ENCODE measurements around the gene RASSF7.

DNA sequence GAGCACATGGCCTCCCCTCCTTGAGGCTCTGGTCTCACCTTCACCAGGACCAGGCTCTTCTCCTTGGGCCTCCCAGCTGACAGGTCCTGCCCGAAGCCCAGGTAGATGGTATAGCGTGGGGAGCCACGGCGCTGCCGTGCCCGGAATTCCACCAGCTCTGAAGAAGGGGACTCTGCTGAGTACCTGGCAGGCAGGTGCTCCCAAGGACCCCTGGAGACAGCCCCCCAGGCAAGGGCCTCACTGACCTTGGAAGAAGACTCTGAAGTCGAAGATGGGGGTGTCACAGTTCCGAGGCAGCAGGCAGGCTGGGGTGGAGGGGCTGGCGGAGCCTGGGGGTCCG lies 52.2 kb downstream of the RASSF7 start:
- TF ChIP-seq, protein P1, sequence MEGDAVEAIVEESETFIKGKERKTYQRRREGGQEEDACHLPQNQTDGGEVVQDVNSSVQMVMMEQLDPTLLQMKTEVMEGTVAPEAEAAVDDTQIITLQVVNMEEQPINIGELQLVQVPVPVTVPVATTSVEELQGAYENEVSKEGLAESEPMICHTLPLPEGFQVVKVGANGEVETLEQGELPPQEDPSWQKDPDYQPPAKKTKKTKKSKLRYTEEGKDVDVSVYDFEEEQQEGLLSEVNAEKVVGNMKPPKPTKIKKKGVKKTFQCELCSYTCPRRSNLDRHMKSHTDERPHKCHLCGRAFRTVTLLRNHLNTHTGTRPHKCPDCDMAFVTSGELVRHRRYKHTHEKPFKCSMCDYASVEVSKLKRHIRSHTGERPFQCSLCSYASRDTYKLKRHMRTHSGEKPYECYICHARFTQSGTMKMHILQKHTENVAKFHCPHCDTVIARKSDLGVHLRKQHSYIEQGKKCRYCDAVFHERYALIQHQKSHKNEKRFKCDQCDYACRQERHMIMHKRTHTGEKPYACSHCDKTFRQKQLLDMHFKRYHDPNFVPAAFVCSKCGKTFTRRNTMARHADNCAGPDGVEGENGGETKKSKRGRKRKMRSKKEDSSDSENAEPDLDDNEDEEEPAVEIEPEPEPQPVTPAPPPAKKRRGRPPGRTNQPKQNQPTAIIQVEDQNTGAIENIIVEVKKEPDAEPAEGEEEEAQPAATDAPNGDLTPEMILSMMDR (IDR thresholded peaks at IDR 0.05), result no peak
- TF ChIP-seq POLR2A (IDR thresholded peaks at IDR 0.05), result no peak
